HG03571 (cell line): Measurements from ENCODE around the gene RALGAPB.
"Not testable (repeated sequence)": the region's sequence is repeated elsewhere in the genome, so short reads cannot be mapped to it uniquely, and the experiment has no call there.

Experiments used
- ATAC-seq: cut with Tn5 transposase; IDR thresholded peaks from one replicate; pipeline ENCODE4 v1.9.1; 2021; ENCODE audit not compliant: unreplicated experiment

Gene RALGAPB

DNA sequence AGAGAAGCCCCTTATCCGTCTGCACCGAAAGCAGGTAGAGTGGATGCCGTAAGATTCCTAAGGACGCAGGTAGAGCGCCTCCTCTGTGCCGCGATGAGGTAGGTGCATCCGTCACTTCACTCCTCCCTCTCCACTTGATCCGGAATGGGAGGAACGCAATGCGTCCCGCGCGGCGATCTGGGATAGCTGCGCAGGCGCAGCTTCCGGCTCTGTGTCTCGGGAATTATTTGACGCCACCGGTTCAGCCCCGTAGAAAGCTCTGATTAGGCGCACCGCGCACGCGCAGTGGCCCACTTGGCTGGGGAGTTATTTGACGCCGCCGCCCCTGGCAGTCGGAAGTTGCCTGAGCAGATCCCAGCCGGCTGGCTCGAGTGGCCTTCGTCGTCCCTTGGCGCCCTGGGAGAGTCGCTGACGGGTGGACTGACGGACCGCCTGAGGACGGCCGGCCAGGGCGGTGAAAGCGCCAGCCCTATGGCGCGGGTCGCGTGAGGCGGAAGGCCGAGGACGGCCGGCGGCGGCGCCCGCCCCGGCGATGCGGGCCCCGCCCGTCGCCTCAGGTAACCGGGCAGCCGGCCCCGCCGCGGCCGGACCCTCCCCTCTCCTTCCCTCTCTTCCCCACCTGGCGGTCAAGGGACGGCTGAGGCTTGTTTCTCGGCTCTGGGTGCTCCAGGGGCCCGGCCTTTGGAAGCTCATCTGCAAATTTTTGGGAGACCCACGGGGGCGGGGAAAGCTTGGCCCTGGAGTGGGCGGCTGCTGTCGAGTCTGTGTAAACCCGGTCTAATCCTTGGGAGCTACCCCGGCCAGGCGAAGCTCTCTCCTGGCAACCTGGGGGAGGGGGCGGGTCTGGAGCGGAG, at the start of gene RALGAPB:
Gene RALGAPB (plus strand): TSS at position 331 of the 854 bp plus-strand sequence. CDS start 15,590 bp downstream, outside the sequence.
- peak; percentile 91 for ATAC-seq

DNA sequence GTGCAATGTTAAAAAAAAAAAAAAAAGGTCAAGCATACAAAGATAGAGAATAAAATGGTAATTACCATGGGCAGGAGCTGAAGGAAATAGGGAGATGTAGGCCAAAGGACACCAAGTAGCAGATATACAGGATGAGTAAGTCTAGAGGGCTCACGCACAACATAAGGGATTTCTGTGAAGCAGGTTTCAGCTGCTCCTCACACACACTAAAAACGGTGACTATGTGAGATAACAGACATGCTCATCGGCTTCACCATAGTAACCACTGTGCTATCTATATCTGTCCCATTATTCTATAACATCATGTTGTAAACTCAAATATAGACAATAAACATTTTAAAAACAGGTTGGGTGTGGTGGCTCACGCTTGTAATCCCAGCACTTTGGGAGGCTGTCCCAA, 49.1 kb upstream of the RALGAPB start:
- ATAC-seq, result no peak

DNA sequence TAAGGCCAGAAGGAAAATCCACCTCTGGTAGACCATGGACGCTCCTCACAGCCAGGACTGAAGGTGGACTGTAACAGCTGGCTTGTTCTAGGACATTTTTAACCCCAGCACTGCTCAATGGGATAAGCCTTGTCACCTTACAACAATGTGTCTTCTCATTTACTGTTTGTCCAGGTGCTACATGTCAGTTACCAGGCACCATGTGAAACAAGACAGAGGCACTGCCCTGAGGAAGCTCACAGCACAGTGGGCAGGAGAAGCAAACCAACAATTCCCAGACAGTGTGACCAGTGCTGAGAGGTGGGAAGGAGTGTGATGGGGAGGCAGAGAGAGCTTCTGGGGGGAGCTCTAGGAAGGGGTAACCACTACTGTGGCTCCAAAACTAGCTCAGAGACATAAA, 48.2 kb upstream of the RALGAPB start:
- no peak for ATAC-seq

DNA sequence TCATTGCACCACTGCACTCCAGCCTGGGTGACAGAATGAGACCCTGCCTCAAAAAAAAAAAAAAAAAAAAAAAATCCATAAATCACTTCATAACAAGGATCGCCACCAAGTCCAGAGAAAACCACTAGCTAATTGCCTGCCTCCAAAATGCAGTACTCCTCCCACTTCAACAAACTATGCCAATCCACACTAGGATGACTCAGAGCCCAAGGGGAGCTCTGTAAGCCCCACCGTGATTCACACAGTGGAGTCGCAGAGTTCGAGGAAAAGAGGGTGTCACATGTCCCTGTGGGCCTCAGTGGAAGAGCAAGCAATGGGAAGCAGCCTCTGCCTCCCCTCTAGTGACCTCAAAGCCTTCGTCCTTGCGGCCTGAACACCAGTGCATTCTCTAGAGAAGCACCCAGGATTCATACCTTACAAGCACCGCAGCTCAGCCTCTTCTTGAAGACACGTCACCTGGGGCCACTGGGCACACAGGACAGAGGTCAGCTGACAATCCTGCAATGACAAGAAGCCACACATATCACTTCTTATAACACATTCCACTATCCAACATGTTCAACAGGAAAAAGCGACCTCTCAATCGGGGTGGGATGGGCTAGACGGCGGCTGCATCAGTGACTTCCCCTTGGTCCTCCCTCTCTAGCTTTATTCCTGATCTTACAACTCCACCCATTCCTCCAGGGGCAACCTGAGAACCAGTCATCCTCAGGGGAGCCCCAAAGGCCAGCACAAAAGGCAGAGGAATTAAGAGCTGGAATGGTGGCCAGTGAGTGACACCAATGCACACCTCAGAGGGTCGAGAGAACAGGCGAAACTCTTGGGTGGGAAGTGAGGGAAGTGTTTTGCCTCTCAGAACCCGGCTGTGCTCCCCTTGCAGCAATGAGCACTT, 46.4 kb upstream of the RALGAPB start:
- ATAC-seq, result no peak

DNA sequence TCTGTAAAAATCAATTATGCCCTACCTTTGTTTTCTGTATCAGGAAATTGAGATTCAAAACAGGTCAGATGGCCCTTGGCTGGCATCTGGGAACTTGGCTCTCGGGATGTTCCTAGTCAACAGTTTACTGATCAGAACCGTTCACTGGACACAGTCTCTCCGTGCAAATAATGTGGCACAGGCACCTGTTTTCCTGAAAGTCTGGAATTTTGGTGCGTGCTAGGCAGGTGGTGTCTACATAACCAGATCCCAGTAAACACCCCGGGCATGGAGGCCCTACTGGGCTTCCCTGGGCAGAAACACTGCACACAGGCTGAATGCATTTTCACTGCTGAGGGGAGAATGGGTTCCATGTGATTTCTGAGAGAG, 45.0 kb upstream of the RALGAPB start:
- ATAC-seq, result no peak

DNA sequence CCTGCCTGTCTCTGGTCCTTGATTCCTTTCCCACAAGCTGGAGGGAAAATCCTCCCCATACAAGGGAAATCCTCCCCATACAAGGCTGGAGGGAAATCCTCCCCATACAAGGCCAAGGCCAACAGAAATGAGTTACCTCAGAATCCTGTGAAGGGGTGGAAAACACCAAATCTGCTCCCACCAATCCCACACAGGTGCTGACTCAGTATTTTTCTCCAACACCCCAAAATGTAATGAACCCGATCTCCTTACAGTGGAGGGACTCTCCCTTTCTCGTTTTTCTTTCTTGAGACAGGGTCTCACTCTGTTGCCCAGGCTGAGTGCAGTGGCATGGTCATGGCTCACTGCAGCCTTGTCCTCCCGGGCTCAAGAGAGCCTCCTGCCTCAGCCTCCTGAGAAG, 43.8 kb upstream of the RALGAPB start:
- no peak for ATAC-seq

DNA sequence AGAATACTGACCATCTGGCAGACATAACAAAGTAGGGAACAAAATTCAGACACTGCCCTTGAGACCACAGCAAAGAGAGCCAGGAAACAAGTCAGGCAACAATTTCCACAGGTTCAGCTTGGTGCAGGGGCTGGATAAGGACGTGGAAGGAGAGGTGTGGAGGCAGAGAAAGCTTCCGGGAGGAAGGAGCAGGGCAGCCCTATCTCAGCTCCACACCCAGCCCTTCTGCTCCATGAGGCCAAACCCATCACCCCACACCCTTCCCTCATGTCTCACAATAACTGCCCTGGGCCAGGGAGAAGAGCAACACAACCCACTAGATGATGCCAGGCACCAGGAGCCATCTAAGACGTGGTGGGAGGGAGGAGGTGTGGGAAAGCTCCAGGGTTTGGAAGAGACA, 43.3 kb upstream of the RALGAPB start:
- ATAC-seq, result no peak

DNA sequence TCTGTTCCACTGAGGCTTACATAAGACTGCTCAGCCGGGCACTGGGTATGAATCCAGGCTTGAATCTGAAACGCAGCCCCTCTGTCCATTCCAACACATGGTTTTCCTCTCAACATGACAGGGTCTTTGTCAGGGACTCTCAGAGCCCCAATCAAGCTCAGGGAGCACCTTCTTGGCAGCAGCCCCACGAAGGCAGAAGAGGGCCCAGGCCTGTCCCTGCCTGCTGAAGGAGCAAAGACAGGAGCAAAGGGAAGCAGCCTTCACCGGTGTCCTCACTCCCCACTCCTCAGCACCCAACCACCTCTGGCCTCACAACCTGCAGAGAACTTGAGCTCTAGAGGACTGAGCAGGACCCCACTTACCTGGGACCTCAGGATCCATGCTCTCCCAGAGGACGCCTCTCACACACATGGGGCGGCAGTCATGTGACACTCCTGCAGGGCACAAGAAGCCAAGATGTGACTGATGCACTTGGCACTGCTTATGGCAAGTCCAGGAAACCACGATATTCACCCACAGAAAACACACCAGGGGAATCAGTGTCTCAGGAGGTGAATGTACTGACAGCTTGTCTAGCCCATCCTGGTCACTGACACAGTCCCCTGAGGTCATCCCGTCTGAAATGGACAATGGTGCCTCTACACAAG, 41.8 kb upstream of the RALGAPB start:
- ATAC-seq, result no peak

DNA sequence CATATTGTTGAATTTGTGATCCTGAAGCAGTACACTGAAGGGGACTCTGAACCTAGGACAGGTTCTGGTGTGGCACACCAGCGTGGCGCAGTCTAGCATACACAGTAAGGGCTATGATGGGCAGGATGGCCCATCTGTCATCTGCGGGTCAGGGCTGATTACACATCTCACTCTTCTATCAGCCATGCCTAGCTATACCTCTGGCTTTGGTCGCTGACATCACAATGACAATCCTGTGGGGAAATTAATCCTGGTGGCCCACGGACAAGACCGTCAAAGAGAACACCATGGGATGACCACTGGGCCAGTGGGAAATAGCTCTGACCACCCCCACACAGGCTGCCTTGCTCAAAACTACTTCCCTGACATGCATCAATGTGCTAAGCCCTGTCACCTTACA, 40.4 kb upstream of the RALGAPB start:
- no peak for ATAC-seq

DNA sequence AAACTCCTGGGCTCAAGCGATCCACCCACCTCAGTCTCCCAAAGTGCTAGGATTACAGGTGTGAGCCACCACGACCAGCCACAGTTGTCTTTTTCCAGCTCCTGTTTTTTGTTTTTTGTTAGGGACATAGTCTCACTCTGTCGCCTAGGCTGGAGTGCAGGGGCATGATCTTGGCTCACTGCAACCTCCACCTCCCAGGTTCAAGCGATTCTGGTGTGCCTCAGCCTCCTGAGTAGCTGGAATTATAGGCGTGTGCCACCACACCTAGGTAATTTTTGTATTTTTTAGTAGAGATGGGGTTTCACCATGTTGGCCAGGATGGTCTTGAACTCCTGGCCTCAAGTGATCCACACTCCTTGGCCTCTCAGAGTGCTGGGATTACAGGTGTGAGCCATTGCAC, 39.8 kb upstream of the RALGAPB start:
- not testable (repeated sequence) for ATAC-seq

DNA sequence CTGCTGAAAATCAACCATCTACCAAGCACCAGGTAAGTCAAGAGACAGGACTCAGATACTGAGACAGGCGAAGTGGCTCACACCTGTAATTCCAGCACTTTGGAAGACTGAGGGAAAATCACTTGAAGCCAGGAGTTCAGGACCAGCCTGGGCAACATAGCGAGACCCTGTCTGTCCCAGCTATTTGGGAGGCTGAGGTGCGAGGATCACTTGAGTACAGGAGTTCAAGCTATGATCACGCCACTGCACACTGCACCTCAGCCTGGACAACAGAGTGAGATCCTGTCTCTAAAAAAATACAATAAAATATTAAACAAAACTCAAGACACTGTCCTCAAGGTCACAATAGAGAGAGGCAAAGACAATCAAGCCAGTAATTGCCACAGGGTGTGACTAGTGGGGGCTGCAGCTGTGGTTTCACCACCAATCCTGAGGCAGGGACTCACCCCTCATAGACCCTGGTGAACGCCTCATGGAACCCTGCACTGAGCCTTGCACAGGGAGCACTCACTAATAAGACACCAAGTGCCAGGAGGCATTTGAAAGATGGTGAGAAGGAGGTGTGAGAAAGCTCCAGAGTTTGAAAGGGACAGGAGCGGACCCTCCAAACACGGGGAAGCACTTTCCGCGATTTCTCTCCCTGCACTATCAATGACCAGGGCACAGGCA, 39.2 kb upstream of the RALGAPB start:
- ATAC-seq, result no peak

DNA sequence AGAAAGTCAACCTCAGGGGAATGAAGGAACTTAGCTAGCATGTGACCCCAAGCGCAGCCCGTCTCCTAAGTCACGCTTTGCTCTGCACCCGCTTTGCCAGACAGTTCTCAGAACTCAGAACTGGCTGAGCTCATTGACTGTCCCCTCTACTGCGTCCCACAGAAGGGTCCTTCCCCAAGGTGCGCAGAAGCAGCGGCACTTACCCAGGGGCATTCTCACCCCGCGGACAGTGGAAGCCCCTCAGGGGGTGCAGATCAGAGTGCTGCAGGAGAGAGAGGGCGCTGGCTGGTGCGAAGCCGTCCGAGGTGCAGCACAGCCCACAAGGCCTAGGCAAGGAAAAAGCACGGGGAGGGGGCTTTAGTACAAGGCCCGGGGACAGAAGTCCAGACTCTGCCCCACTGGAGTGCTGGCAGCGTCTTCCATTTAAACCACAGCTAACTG, 38.3 kb upstream of the RALGAPB start:
- ATAC-seq, result no peak

DNA sequence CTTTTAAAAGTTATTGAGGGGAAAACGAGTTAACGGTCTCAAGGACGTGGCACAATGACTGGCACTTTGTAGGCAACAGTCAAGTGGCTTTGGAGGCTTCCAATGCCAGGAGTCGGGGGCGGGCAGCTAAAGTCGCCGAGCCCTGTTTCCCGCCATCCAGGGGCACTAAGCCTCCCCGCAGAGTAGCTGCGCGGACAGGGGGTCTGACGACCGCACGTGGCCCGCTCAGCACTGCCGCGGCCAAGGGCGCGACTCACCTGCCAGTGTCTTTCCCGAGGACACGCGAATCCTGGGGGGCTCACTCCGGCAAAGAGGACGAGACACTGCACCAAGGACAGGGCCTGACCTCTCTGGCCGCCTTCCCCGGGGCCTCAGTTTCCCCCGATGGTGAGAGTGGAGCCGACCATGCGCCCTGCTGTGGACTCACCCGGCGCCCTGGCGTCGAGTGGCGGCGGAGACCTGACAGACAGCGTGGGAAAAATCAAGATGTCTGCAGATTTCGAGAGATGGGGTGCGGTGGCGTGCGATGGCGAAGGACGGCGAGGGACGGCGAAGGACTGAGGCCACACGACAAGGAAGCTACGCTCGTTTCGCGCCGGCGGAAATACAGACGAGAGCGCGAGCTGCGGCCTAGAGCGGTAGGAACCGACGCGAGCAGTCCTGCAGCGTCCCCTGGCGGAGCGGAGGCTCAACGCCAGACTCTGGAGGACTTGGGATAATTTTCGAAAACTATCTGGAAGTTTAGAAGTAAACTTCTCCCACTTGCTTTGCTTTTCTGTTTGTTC, 37.7 kb upstream of the RALGAPB start, which contains the start of gene SNHG17:
Gene SNHG17 (minus strand): TSS at position 559 of the 785 bp plus-strand sequence.
- peak; percentile 57 for ATAC-seq

DNA sequence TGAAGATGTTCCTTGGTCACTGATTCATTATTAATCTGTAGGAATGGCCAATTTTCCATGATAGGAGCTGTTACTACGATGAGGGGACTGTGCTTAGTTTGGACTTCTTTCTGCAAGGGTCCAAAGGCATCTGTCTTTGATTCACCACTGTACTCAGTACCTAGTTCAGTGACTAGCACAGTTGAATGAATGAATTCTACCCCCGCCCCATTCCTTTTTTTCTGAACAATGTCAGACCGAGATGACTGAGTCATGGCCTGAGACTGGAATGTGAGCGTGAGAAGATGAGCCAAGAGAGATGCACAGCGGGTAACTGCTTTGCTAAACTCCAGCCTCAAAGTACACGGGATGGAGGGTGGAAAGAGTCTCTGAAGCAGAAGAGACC, 37.1 kb upstream of the RALGAPB start:
- no peak for ATAC-seq

DNA sequence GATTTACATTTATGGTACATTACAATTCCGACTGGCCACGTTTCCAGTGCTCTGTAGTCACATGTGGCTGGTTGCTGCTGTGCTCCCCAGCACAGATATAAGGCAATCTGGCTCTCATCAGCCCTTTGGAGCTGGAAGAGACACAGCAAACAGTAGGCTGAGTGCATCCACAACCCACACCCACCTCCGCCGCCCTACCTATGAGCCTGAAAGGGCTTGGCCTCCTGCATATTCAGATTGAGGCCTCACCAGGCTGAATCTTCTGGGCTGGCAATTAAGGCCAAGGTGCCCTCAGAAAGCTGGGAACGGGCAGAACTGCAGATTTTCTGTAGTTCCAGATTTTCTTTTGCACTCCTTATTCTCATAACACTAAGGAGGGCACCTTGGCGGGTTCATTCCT, 34.8 kb upstream of the RALGAPB start:
- no peak for ATAC-seq

DNA sequence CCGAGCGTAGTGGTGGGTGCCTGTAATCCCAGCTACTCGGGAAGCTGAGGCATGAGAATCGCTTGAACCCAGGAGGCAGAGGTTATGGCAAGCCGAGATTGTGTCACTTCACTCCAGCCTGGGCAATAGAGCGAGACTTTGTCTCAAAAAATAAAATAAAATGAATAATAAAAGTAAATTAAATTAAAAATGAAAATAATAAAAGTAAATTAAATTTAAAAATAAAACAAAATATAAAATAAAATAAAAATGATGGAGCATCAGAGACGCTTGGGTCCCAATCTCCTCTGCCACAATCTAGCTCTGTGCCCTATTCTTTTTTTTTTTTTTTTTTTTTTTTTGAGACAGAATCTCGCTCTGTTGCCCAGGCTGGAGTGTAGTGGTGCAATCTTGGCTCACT, 31.5 kb upstream of the RALGAPB start:
- ATAC-seq, result not testable (repeated sequence)

DNA sequence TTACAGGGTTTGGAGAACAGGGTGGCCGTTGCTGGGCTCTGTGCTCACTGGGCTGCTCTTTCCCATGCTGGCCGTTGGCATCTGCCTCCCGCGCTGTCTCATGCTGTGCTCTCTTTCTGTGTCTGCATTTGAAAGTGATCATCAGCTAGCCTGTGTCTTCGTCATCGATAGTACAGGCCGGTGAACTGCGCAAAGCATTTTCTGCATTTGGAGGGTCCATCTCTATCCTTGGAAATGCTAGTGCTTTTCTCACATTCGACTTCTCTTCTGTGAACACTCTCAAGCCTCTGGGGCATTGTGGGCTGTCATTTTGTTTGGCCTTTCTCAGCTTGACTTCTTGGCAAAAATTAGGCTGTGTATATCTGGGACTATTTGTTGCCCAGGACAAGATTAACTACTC, 30.7 kb upstream of the RALGAPB start:
- no peak for ATAC-seq

DNA sequence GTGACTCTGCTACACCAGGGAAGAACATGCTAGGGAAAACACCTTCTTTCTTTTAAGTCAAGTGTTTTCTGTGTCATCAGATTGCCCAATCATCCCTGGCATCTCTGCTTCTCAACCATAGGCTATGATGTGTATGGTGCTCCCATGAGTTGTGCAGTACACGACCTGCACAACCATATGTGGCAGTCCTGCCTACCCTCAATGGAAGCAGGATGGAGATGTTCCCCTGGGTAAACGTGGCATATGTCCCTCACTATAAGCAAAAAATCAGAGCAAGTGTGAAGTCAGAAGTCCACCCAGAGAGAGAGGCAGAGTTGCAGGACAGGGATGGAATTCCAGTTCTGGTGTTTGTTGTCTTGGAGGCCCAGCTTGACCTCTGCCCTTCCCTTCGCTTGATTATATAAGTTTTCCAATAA, 27.3 kb upstream of the RALGAPB start:
- ATAC-seq, result no peak

DNA sequence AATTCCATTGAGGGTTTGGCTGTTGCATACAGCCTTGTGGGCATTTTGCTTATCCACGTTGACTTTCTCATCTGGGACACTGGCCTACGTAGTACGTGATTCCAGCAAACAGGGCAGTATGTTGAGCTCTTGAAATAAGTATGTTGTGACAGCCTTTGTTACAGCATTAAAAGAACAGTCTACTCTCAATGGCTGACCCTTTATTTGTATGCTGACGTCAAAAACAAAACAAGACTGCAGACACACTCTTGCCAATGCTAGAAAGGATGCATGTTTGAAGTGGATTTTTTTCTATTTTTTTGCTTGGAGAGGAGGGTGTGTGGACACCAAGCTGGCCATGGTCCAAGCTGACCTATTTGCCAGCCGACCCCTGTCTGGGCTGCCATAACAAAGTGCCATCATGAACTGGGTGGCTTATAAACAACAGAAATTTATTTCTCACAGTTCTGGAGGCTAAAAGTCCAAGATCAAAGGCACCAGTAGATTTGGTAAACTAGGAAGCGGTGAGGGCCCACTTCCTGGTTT, 26.7 kb upstream of the RALGAPB start:
- no peak for ATAC-seq
